Measurements from ENCODE around the gene YLPM1.

Gene YLPM1

DNA sequence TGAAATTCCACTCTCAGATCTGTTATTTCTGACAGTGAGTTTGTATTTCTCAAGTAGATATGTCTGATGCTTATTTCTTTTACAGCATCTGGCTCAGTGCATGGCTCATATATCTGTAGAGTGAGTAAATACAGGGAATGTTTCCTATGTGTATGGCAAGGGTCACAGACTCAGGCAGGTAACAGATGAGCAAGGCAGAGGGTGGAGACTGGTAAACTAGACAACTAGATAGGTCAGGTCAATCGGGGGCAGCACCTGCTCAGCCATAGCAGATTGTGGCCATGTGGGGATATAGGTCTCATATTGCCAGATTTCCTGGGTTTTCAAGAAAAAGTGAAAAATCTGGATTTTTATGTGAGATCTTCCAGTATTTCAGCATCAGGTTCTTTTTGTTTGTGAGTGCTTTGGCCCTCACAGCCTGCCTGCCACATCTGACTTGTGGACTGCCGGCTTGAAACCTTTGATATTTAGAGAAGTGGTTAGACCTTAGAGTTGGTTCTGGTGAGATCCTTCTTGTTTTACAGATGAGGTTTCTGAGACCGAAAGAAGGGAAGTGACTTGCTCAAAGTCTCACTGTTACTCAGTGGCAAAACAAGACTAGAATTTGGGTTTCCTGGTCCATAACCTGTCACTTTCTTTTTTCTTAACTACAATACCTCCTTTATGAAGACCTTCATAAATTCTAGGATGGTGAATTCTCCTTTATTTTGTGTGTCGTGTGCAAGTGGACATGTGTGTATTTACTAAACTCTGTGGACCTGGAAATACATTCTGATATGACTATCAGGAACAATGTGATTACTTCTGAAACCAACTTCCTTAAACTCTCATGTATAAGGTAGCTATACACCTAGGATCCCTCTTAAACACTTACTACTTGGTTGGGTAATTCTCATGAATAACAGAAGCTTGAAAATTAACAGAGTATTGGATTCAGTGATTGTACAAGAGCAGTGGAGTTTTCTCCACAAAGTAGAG, 78.4 kb downstream of the YLPM1 start:
- no peak for DNase-seq (ENCODE audit: low read depth, low spot score)

DNA sequence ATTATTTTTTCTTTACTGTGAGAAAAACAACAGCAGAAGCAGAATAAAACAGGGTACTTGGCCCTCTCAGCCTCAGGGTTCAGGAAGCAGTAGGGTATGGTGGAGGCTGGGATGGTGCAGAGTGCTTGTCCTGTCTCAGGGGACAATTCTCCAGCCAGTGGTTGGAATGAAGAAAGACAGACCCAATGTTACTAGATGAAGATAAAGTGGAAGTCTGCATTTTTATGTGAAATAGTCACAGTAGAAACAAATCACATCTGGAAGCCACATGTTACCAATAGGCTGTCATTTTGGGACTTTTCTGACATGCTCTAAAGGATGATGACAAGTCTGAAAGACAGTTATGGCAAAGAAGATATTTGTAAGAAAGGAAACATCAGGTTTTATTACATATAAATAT, 80.5 kb downstream of the YLPM1 start:
- no peak for DNase-seq (ENCODE audit: low read depth, low spot score)

DNA sequence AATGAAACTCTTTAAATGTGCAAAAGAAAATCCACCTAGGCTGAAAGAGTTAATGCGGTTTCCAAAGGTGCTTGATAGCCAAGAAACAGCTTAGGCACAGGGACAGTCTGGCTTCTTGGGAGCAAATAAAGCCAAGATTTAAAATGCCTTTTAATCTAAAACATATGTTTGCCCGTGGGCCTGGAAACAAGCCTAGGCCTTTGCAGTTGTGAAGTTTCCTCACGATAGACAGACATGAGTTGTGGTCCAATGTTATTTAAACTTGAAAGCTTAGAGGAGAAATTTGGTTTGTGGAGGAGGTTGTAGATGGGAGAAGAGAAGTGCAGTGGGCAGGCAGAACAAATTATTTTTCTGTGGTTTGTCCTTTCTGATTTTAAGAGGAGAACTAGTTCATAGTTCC, 83.1 kb downstream of the YLPM1 start:
- no peak for DNase-seq (ENCODE audit: low read depth, low spot score)

DNA sequence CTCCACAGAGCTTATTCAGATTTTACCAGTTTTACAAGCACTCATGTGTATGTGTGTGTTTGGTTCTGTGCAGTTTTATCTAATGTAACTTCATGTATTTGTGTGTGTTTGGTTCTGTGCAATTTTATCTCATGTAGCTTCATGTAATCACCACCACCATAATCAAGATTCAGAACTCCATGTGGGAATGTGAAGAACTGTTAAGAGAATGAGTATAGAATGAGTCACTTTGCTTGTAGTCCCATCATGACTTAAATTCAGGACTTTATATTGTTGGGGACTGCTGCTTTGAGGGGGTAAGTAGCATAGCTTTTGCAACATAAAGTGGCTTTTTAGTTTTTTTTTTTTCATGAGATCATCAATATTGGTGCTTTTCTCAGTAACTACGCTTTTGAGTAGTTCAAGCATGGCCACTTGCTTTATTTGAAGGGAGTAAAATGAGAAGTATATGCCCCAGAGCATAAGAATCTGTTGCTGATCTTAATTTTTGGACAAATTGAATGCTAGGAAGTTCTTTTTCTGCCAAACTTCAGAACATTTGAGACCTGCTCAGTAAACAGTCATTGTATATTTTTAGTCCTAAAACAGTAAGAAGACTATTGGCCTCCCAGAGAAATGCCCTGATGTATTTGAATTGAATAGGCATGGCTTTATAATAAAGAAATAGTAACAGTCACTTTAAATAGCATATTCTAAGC, 84.0 kb downstream of the YLPM1 start:
- no peak for DNase-seq (ENCODE audit: low read depth, low spot score)

DNA sequence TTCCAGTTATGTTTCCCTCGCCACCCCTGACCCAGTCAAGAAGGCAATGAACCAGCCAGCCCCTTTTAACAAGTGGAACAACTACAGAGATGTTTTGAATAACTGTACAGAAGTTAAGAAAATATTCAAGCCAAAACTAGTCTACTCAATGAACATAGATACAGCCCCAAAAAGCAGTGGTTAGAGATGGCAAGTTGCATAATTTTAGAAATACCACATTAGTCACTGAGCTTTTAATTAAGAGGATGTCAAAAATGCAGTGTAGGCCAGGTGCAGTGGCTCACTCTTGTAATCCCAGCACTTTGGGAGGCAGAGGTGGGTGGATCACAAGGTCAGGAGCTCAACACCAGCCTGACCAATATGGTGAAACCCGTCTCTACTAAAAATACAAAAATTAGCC, 85.7 kb downstream of the YLPM1 start:
- no peak for DNase-seq (ENCODE audit: low read depth, low spot score)

DNA sequence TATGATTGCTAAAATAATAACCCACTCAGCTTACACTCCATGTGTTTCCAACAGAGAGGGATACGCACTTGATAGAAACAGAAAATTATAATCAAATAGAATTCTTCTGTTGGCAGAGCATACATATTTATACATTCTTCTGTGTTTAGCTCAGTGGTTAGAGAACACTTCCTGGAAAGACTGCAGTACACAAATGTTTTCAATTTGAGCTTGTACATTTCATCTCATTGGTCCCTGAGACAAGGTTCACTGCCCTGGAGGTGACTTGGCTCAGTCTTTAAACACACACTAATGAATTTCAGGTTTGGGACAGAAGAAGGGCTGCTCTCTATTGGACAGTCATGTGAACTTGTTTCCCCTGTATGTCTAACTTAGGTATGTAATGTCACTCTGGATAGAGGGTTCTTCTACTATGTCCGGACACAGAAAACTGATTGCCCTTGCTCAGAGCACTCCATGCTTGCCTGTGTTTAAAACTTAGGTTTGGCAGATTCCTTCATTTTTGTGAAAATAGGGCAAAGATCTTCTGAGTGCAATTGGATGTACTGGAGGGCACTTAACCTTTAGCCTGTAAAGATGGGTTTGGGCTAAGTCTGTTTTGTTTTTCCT, 89.9 kb downstream of the YLPM1 start:
- DNase-seq (ENCODE audit: low read depth, low spot score): no peak

DNA sequence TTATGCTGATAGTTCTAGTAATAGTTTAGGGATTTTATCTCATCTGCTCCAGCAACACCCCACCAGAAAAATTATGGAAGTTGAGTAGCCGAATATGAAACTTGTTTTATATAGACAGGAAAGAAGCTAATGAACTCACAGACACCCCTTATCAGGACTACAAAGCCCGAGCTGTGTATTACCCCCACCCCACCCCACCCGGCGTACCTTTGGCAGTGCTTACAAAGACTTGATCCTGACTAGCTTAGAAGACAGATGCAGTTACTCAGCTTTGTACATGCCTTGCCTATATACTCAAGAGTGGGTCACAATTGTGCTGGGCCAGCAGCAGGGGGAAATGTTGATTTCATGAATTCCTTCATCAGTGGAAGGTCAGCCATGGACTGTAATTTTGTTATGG, 90.5 kb downstream of the YLPM1 start:
- DNase-seq (ENCODE audit: low read depth, low spot score): no peak

DNA sequence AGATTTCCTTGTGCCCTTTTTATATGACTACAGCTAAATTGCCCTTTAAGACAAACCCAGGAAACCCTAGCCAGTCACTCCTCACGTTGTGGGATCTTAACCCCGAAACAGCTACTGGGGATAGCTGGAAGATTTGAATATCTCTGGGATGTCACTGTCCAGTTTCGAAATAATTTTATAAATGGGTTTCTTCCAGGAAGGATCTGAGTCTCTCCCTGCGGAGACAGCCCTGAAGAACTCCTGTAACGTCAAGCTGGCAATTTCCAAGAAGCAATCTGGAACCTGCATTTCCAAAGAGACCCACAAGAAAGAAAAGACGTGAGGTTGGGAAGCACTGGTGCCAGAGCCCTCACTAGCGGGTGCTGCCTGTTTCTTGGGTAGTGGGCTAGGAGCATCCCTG, 91.9 kb downstream of the YLPM1 start:
- DNase-seq (ENCODE audit: low read depth, low spot score): no peak

DNA sequence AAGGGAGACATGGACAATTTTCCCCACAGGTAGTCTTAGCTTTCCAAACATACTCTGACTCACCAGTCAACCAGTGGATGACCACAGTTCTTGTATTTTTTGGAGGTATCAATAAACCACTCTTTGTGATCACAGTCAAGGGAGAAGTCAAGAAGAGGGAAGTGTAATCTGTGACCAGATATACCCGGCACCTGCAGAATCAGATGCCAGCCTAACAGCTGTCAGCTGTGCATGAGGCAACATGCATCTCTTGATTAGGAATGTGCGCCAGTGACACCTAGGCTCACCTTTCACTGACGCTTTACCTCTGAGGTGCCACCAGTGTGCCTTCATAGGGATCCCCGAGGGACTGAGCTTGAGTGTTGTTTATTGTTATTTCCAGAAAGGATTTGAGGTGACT, 92.8 kb downstream of the YLPM1 start:
- no peak for DNase-seq (ENCODE audit: low read depth, low spot score)

DNA sequence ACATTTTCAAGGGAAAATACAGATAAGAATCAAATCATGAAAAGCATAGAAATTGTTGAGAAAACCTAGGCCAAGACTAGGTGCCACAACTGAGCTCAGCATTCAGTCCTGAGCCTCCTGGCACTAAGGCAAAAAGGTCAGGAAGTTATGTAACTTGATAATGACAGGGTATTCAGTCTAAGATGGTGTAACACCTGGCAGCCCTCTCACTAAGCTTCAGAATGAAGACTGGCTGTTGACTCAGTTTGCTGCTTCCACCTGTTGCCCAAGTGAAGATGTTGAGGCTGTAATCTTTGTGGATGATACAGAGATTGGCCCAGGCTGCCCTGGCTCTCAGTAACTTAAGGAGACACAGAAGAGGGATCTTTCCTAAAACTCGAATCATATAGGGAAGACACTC, 93.2 kb downstream of the YLPM1 start:
- no peak for DNase-seq (ENCODE audit: low read depth, low spot score)

DNA sequence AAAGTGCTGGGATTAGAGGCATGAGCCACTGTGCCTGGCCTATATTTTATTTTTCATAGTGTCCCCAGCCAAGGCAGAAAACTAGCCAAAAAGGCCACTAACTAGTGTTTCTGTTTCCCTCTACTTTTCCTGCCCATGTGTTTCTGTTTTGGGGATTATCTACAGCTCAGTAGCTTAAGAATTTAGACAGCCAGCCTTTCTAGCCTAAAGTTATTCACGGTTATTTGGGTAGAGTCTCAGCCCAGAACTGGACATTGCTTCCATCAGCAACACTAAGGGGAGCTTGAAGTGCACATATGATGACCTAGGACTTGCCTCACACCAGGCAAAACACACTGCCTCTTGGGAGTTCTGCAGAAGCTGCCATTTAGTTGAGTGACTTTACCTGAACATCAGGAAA, 94.9 kb downstream of the YLPM1 start:
- DNase-seq (ENCODE audit: low read depth, low spot score): no peak

DNA sequence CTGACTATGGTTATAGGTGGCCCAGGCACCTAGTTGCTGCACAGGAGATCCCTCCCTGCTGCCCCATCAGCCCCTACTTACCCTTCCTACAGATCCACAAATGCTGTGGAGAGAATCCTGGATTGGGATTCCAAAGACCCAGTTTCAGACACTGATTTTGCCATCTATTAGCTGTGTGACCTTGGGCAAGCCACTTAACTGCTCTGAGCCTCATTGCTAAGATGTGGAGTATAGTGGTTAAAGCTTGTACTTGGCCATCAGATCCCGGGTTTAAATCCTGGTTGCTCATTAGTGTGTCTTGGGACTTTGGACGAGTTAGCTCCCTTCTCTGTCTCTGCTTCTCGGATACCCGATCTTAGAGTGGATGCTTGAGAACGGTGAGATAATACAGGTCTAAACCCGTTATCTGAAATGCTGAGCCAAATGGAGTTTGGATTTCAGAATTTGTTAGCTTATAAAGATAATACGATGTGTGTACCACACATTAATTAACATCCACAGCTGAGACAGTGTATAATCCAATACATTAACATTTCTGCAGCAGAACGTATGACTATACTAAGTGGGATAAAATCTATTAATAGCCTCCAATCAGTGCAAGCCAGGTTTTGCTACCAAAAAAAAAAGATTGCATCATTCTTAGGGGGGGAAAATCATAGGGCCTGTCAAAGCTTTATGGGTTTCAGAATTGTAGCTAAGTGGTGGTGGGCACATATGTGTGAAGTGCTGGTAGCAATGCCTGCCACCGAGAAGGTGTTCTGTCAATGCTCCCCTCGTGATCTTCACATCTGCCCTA, 96.8 kb downstream of the YLPM1 start:
- no peak for DNase-seq (ENCODE audit: low read depth, low spot score)

DNA sequence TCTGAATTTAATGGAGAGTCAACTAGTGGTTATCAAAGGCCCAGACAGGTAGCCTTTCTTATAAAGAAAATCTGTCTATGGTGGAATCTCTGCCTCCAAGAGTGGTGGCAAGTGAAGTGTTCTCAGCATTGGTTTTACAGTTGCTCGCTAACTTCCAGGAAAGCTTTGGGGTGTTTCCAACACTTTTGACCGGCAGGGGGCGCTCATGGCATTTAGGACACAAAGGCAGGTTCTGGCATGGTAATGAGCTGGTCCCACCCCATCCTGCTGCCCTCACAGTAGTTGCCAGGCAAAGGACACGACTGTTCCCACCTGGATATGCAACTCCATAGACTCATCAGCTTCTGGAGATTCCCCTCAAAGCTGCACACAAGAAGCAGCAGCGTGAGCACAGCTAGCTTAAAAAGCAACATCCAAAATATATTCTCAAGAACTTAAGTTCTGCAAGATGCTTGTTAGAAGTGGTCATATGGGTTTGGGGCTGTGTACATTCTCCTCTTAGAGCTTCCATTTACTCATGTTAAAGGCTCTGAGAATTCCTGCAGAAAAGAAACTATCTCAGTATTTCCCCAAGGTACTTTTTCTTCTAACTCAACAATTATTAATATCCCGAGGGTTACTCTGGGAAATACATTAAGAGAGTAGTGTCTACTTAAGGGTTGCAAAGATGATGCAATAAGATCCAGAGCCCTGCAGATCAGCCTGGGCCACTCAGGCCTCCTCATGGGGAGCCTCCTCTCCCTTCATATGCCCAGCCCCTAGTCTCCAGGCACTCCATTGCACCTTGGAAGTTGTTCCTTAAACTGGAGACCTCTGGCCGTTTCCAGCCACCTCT, 98.0 kb downstream of the YLPM1 start:
- DNase-seq (ENCODE audit: low read depth, low spot score): peak; percentile 86

DNA sequence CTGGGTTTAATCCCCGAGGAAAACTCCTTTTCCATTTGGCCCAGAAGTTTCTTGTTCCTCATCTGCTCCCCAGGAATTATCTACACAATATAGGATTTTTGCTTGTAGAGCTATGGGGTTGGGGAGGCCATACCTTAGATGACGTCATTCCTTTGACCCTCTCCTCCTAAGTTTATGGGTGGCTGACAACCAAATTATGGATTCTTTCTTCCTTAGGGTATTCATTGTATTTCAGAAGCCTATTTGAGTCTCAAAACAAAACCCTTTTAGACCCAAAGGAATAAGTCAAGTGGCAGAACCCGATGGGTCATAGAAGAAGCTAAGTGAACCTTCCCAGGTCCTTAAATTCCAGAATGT, 98.6 kb downstream of the YLPM1 start:
- no peak for DNase-seq (ENCODE audit: low read depth, low spot score)

DNA sequence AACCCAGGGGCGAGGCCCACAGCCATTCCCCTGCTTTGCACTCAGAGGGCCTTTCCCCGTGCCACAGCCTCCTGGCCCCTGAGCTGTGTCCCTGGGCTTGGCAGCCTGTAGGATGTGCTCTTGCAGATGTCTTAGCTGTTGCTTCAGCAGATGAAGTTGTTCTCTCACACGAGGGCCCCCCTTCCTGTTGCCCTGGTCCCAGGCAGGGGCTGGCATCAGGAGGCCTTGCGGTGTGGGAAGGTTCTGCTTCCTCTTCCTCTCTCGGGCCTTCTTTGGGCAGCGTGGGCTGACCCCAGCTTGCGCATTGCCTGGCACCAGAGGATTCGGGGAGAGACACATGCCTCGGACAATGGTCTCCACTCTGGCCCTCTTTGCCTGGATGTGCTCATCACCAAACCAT, 100.2 kb downstream of the YLPM1 start:
- DNase-seq (ENCODE audit: low read depth, low spot score): no peak

DNA sequence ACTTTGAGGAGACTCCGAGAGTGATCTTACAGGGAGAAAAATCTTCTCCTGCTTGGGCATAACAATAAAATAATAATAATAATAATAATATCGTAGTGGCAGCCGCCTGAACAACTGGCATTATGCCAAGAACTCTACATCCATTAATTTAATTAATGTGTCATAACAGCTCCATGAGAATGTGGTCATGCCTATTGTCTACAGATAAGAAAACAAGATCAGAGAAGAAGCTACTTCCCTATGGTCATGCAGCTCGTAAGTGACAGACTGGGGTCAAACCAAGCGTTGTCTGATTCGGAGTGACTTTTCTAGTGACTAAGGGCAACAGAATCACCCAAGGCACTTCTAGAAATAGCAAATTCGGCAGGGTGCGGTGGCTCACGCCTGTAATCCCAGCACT, 101.1 kb downstream of the YLPM1 start:
- DNase-seq (ENCODE audit: low read depth, low spot score): no peak

DNA sequence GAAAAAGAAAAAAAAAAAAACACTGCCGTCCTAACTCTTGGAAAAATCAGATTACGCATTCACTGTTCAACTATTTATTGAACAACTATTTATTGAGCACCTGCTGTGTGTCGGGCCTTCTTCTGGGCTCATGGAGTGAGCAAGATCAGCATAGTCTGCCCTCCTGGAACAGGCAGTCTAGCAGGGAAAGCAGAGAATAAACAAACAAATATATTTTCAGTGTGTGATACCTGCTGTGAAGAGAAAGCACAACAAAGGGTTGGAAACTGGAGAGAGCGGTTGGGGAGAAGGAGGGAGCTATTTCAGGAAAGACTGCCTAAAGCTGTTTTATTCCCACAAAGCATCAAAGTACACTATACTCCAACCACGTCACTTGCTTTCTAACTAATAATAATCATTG, 102.0 kb downstream of the YLPM1 start:
- DNase-seq (ENCODE audit: low read depth, low spot score): no peak

DNA sequence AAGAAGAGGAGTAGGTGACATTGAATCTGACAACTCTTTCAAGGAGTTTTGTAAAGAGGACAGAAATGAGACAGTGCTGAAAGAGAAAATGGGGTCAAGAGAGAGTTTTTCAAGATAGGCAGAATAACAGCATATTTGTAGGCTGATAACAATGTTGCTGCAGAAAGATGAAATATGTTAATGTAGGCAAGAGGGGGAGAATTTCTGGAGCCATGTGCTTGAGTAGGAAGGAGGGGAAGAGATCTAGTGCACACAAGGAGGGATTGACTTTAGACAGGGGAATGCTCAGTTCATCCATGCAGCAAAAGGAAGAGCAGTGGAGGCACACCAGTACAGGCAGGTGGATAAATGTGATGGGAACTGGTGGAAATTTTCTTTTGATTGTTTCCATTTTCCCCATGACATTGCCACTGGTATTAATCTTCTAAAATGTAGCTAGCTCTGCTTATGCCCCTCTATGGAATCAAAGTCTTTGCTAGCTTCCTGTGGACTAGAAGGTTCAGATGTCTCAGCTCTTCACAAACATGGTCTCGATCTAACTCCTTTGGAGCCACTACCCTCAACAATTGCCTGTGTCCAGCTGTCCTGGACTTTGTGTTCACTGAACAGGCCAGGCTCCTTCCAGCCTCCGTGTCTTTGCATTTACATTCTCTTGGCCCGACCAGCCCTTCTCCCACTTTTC, 103.7 kb downstream of the YLPM1 start:
- DNase-seq (ENCODE audit: low read depth, low spot score): no peak

DNA sequence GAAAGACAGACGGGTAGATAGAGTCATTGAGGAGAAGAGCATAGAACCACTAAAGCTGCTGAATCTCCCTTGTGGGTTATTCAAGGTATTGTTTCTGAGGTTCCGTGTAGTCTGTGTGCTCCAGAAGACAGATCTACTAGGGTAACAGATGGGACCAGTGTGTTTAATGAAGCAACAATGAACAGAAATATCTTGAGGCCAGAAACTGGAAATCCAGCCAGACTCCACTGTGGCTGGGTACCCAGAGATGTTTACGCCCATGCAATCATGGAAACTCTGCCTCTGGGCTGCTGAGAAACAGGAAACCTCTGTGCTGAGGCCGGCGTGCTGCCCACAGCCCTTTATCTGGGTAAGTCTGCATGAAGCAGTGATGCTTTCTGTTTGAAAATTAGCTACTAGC, 104.6 kb downstream of the YLPM1 start:
- DNase-seq (ENCODE audit: low read depth, low spot score): peak; percentile 10

DNA sequence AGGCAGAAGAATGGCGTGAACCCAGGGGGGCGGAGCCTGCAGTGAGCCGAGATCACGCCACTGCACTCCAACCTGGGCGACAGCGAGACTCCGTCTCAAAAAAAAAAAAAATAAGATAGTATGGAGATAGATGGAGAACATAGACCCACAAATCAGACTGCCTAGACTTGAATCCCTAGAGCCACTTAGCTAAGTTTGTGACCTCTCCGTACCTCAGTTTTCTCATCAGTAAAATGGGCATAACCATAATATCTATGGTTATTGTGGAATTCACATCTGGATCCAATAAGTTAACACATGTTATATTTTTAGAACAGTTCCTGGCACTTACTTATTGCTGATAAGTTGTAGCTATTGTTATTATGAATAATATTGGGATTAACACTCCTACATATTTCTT, 105.6 kb downstream of the YLPM1 start:
- DNase-seq (ENCODE audit: low read depth, low spot score): no peak

Data from activated naive CD8-positive, alpha-beta T cell treated with anti-CD3 and anti-CD28 coated beads, Interleukin-2, amount 50 U/mL, for 16 hours (primary cell).